Common myeloid progenitor, CD34-positive (primary cell): ENCODE measurements around the gene ATP8A2.
"Not testable (repeated sequence)": the region's sequence is repeated elsewhere in the genome, so short reads cannot be mapped to it uniquely, and the experiment has no call there.

Source experiments
- CTCF ChIA-PET: fragments of 350-600 bp; sonication (Branson Sonifier 250); formaldehyde crosslinking; loops from one replicate; lab custom pipeline; 2021; ENCODE audit warnings: antibody characterized with exemption; lab: Charles Lee
- POLR2A ChIA-PET: fragments of 350-600 bp; sonication (Branson Sonifier 250); formaldehyde crosslinking; loops from one replicate; lab custom pipeline; 2021; ENCODE audit warnings: antibody characterized with exemption; lab: Charles Lee
- DNase-seq, 3 donors: peaks; one replicate each; pipeline versions ENCODE4 v3.0.0 to v3.0.0-alpha.2; 2013
- H3K27ac ChIP-seq, 2 experiments: 1 replicate in 1 of 2; 2 replicates in 1 of 2; pipeline ENCODE4 v1.7.0; 2013; ENCODE audit warnings: inconsistent platforms in 2 of 2, low read length in 2 of 2, mild to moderate bottlenecking in 2 of 2, low read depth in 1 of 2, moderate library complexity in 1 of 2; ENCODE audit not compliant: severe bottlenecking in 2 of 2, insufficient read depth in 1 of 2, poor library complexity in 1 of 2
- H3K27me3 ChIP-seq, 5 experiments: replicated peaks in 2 of 5; 1 replicate in 3 of 5; 2 replicates in 2 of 5; pipeline versions ENCODE4 v1.6.1 to v1.7.0; 2013; ENCODE audit warnings: low read length in 4 of 5, mild to moderate bottlenecking in 2 of 5, moderate library complexity in 2 of 5, inconsistent platforms in 1 of 5; ENCODE audit not compliant: insufficient read depth in 5 of 5, control insufficient read depth in 4 of 5
- H3K36me3 ChIP-seq, 4 experiments: 1 replicate in 2 of 4; 2 replicates in 2 of 4; pipeline versions ENCODE4 v1.6.1 to v1.7.0; 2013; ENCODE audit warnings: low read length in 3 of 4, control low read depth in 1 of 4, mild to moderate bottlenecking in 1 of 4; ENCODE audit not compliant: control insufficient read depth in 4 of 4, insufficient read depth in 4 of 4
- H3K4me1 ChIP-seq, 4 experiments: 1 replicate in 3 of 4; 2 replicates in 1 of 4; pipeline versions ENCODE4 v1.6.1 to v1.7.1; 2013; ENCODE audit warnings: low read length in 3 of 4, mild to moderate bottlenecking in 3 of 4, control low read depth in 1 of 4, inconsistent platforms in 1 of 4, moderate library complexity in 1 of 4; ENCODE audit not compliant: control insufficient read depth in 4 of 4, insufficient read depth in 4 of 4; ENCODE audit errors: control extremely low read depth in 1 of 4
- H3K4me3 ChIP-seq, 7 experiments: 1 replicate in 4 of 7; 2 replicates in 3 of 7; pipeline versions ENCODE4 v1.5.1 to v1.7.0; 2013; ENCODE audit warnings: mild to moderate bottlenecking in 7 of 7, low read length in 6 of 7, moderate library complexity in 6 of 7, inconsistent platforms in 2 of 7, low read depth in 2 of 7, control low read depth in 1 of 7; ENCODE audit not compliant: insufficient read depth in 4 of 7, control insufficient read depth in 1 of 7; ENCODE audit errors: extremely low read depth in 1 of 7
- H3K9me3 ChIP-seq, 5 experiments: 1 replicate in 4 of 5; 2 replicates in 1 of 5; pipeline versions ENCODE4 v1.6.1 to v1.7.1; 2013; ENCODE audit warnings: low read length in 4 of 5, mild to moderate bottlenecking in 2 of 5, inconsistent platforms in 1 of 5, low read depth in 1 of 5, moderate library complexity in 1 of 5; ENCODE audit not compliant: control insufficient read depth in 4 of 5, insufficient read depth in 2 of 5; ENCODE audit errors: control extremely low read depth in 1 of 5
- WGBS: methylation state at CpG from one replicate; pipeline ENCODE4 v1.1.5; 2013; ENCODE audit not compliant: insufficient coverage; 5-methylcytosine and 5-hydroxymethylcytosine counted together

ATP8A2 gene

GRCh38 chr13:25351404-25351803 lies 20.4 kb upstream of the ATP8A2 start:
- Histone ChIP-seq H3K9me3 (no peaks in the 10 kb centered on the region), H3K27me3 (peaks cover 0 to 3% (median 0%) of the 10 kb centered on the region in 5 experiments), H3K4me3 (no peak overlapping the region), H3K4me1 (peaks cover 0 to 8% (median 0%) of the 10 kb centered on the region in 4 experiments), H3K36me3 (no peaks in the 10 kb centered on the region), H3K27ac (no peak overlapping the region)
- ChIA-PET CTCF (no interaction called here), POLR2A (no interaction called here)
- no CpG with 5 or more reads among the region's 1 CpG for WGBS
- DNase-seq: no peak

- DNase-seq: peak; percentile 43 to 87 (median 80)
- 0% methylated on average over 3 of the region's 3 CpGs for WGBS
- CTCF ChIA-PET: interaction anchor here (1.1 kb wide), 1 partner anchor 65 kb away, joined by 3 read pairs; the partner anchor contains the start of gene MTMR6
Observed at GRCh38 chr13:25352230-25352629, 19.5 kb upstream of the ATP8A2 start.

GRCh38 chr13:25352806-25353205 lies 19.0 kb upstream of the ATP8A2 start:
- peak in 1 of 3 donors; percentile 6 for DNase-seq
- POLR2A ChIA-PET: no interaction called here
- H3K27ac ChIP-seq: no peak overlapping the region
- no peaks in the 10 kb centered on the region for H3K36me3 ChIP-seq
- no peaks in the 10 kb centered on the region for H3K9me3 ChIP-seq
- peaks cover 0 to 8% (median 0%) of the 10 kb centered on the region in 4 experiments for H3K4me1 ChIP-seq
- WGBS: 100% methylated on average over 2 of the region's 4 CpGs
- H3K27me3 ChIP-seq: peaks cover 0 to 3% (median 0%) of the 10 kb centered on the region in 5 experiments
- CTCF ChIA-PET: interaction anchor here (1.1 kb wide), 1 partner anchor 66 kb away, joined by 3 read pairs; the partner anchor contains the start of gene MTMR6
- no peak overlapping the region for H3K4me3 ChIP-seq

More at GRCh38 chr13:25352230-25352629, 19.5 kb upstream of the ATP8A2 start:
- H3K27me3 ChIP-seq: peaks cover 0 to 3% (median 0%) of the 10 kb centered on the region in 5 experiments
- POLR2A ChIA-PET: no interaction called here
- H3K9me3 ChIP-seq: no peaks in the 10 kb centered on the region
- no peaks in the 10 kb centered on the region for H3K36me3 ChIP-seq
- peaks cover 0 to 8% (median 0%) of the 10 kb centered on the region in 4 experiments for H3K4me1 ChIP-seq
- no peak overlapping the region for H3K4me3 ChIP-seq
- H3K27ac ChIP-seq: peak overlapping the region in 1 of 2 experiments; percentile 27

GRCh38 chr13:25353344-25353743 lies 18.4 kb upstream of the ATP8A2 start:
- no peaks in the 10 kb centered on the region for H3K36me3 ChIP-seq
- WGBS: 100% methylated on average over 3 of the region's 4 CpGs
- peaks cover 0 to 8% (median 0%) of the 10 kb centered on the region in 4 experiments for H3K4me1 ChIP-seq
- H3K27ac ChIP-seq: no peak overlapping the region
- peaks cover 0 to 3% (median 0%) of the 10 kb centered on the region in 5 experiments for H3K27me3 ChIP-seq
- POLR2A ChIA-PET: no interaction called here
- H3K4me3 ChIP-seq: no peak overlapping the region
- H3K9me3 ChIP-seq: no peaks in the 10 kb centered on the region
- CTCF ChIA-PET: no interaction called here
- no peak for DNase-seq

- no peak for DNase-seq
- 100% methylated on average over 2 of the region's 6 CpGs for WGBS
- no peak overlapping the region for H3K4me3 ChIP-seq
- POLR2A ChIA-PET: no interaction called here
- CTCF ChIA-PET: no interaction called here
- peaks cover 0 to 8% (median 0%) of the 10 kb centered on the region in 4 experiments for H3K4me1 ChIP-seq
- no peaks in the 10 kb centered on the region for H3K36me3 ChIP-seq
- H3K9me3 ChIP-seq: no peaks in the 10 kb centered on the region
- peaks cover 0 to 3% (median 0%) of the 10 kb centered on the region in 5 experiments for H3K27me3 ChIP-seq
- no peak overlapping the region for H3K27ac ChIP-seq
Observed at GRCh38 chr13:25354377-25354776, 17.4 kb upstream of the ATP8A2 start.

- H3K9me3 ChIP-seq, H3K4me3 ChIP-seq, H3K27me3 ChIP-seq, CTCF ChIA-PET, H3K4me1 ChIP-seq, DNase-seq, POLR2A ChIA-PET, H3K27ac ChIP-seq, H3K36me3 ChIP-seq: not testable (repeated sequence)
- 92% methylated on average over 4 of the region's 6 CpGs for WGBS
Observed at GRCh38 chr13:25360443-25360842, 11.3 kb upstream of the ATP8A2 start.

GRCh38 chr13:25365720-25366235 lies 6.0 kb upstream of the ATP8A2 start:
- Histone ChIP-seq H3K36me3 (no peaks in the 10 kb centered on the region), H3K9me3 (no peaks in the 10 kb centered on the region), H3K4me1 (no peaks in the 10 kb centered on the region), H3K27ac (no peak overlapping the region), H3K4me3 (no peak overlapping the region), H3K27me3 (peaks cover 13 to 36% (median 17%) of the 10 kb centered on the region in 5 experiments)
- DNase-seq: no peak
- 95% methylated on average over 20 of the region's 32 CpGs for WGBS
- CTCF ChIA-PET: no interaction called here
- POLR2A ChIA-PET: no interaction called here
